Peyer's patch (tissue), 4 donors: ENCODE results near the gene CDK5. TPM values are rescaled to one million over a fixed set of nuclear protein-coding genes. Genes with fewer than 3 reads are reported as not detected.

Source experiments
- DNase-seq, 3 donors: peaks; one replicate each; pipeline ENCODE4 v3.0.0-alpha.2; 2017 to 2019
- H3K27ac ChIP-seq, 4 donors: fragments of 200-600 bp; sonication (generic); one replicate each; pipeline ENCODE4 v1.5.1; 2016 to 2019
- H3K27me3 ChIP-seq, 2 donors: fragments of 200-600 bp; sonication (generic); one replicate each; pipeline ENCODE4 v1.5.1; 2019
- H3K36me3 ChIP-seq, 3 donors: fragments of 200-600 bp; sonication (generic); one replicate each; pipeline ENCODE4 v1.5.1; 2016 to 2019
- H3K4me1 ChIP-seq, 4 donors: fragments of 200-600 bp; sonication (generic); one replicate each; pipeline ENCODE4 v1.5.1; 2016 to 2019
- H3K4me3 ChIP-seq, 4 donors: fragments of 200-600 bp; sonication (generic); 1 replicate in 3 of 4; 2 replicates in 1 of 4; pipeline ENCODE4 v1.5.1; 2016 to 2019; ENCODE audit warnings: mild to moderate bottlenecking in 1 of 4
- H3K9me3 ChIP-seq, 4 donors: fragments of 200-600 bp; sonication (generic); one replicate each; pipeline ENCODE4 v1.5.1; 2016 to 2019; ENCODE audit warnings: mild to moderate bottlenecking in 1 of 4
- POLR2A ChIP-seq, 2 donors: fragments of 450-650 bp; IDR thresholded peaks; one replicate each; pipeline ENCODE4 v1.5.1; 2017; ENCODE audit warnings: antibody characterized with exemption in 2 of 2, mild to moderate bottlenecking in 2 of 2, moderate library complexity in 2 of 2
- total RNA-seq, 4 donors: library from RNA; depleted of rRNA; stranded (reverse); fragments of >200 nt; gene quantifications; one replicate each; pipeline ENCODE4 v1.1.0, GENCODE V29; 2016
- TF ChIP-seq, protein P1 (sequence below), 6 experiments: fragments of 450-650 bp in 4 of 6; fragments of 200-600 bp in 2 of 6; sonication (generic) in 1 of 6; IDR thresholded peaks; one replicate each; pipeline ENCODE4 v1.5.1; 2017 to 2019; ENCODE audit warnings: antibody characterized with exemption in 6 of 6, mild to moderate bottlenecking in 3 of 6, moderate library complexity in 1 of 6

CDK5 gene
- total RNA-seq, 4 donors from 2014 or later, result 6.9 to 15.4 (median 13.8) TPM

DNA sequence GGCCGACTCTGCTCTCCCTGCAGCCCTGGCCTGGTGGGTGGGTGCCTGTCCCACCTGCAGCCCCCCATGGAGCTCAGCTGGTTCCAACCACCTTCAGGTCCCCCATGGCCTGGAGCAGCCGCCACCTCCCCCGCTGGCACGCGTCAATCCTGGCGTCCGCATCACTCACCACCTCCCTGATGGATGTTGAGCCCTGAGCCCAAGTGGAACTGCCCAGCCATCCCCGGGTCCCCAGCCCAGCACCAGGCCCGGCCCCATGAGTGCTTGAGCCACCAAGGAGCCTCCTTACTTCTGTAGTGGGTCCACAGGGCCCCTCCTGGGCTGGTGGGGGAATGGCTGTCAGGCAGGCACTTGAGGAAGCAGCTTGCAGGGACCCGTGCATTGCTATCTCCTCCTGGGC lies 43.2 kb upstream of the CDK5 start:
- Histone ChIP-seq H3K27me3 (no peaks in the 10 kb centered on the region), H3K36me3 (peaks cover 0 to 9% (median 0%) of the 10 kb centered on the region in 3 donors), H3K4me3 (no peak overlapping the region), H3K4me1 (peaks cover 0 to 22% (median 0%) of the 10 kb centered on the region in 4 donors), H3K9me3 (no peaks in the 10 kb centered on the region), H3K27ac (no peak overlapping the region)
- no peak for TF ChIP-seq POLR2A (IDR thresholded peaks at IDR 0.05)
- TF ChIP-seq, protein P1, sequence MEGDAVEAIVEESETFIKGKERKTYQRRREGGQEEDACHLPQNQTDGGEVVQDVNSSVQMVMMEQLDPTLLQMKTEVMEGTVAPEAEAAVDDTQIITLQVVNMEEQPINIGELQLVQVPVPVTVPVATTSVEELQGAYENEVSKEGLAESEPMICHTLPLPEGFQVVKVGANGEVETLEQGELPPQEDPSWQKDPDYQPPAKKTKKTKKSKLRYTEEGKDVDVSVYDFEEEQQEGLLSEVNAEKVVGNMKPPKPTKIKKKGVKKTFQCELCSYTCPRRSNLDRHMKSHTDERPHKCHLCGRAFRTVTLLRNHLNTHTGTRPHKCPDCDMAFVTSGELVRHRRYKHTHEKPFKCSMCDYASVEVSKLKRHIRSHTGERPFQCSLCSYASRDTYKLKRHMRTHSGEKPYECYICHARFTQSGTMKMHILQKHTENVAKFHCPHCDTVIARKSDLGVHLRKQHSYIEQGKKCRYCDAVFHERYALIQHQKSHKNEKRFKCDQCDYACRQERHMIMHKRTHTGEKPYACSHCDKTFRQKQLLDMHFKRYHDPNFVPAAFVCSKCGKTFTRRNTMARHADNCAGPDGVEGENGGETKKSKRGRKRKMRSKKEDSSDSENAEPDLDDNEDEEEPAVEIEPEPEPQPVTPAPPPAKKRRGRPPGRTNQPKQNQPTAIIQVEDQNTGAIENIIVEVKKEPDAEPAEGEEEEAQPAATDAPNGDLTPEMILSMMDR (IDR thresholded peaks at IDR 0.05), result no peak
- no peak for DNase-seq

DNA sequence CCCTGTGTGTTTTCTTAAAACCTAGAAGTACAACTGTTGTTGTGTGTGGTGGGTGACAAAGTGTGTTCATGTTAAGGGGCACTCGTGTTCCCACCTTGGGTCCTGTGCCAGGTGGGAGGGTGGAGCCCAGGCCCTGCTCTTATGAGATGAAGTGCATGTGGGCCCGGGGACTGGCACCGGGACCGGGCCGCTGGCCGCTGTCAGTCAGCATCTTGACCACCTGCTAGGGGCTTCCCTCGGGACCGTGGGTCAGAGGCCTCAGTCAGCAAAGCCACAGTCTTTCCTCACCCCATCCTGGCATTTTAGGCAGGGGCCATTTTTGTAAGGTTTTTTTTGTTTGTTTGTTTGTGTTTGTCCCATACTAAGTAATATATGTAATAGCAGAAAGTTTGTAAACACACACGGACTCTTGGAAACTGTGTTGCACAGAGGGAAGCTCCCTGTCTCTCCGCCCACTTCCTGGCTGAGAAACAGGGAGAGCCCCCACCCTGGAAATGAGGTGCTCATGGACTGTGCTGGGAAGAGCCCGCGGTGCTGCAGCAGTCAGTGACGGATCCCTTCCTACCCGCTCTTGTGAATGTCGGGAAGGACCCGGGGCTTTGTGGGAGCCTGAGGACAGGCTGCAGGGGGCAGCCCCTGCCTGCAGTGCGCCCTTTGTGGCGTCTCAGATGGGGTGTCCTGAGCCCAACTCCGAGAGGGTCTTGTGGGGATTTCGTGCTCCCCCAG lies 42.0 kb upstream of the CDK5 start:
- no peak for TF ChIP-seq POLR2A (IDR thresholded peaks at IDR 0.05)
- TF ChIP-seq, protein P1 (IDR thresholded peaks at IDR 0.05), result no peak
- peaks cover 0 to 17% (median 0%) of the 10 kb centered on the region in 4 donors for H3K4me1 ChIP-seq
- no peak overlapping the region for H3K27ac ChIP-seq
- H3K36me3 ChIP-seq, result peaks cover 0 to 4% (median 0%) of the 10 kb centered on the region in 3 donors
- no peaks in the 10 kb centered on the region for H3K27me3 ChIP-seq
- no peak overlapping the region for H3K4me3 ChIP-seq
- no peaks in the 10 kb centered on the region for H3K9me3 ChIP-seq
- no peak for DNase-seq

DNA sequence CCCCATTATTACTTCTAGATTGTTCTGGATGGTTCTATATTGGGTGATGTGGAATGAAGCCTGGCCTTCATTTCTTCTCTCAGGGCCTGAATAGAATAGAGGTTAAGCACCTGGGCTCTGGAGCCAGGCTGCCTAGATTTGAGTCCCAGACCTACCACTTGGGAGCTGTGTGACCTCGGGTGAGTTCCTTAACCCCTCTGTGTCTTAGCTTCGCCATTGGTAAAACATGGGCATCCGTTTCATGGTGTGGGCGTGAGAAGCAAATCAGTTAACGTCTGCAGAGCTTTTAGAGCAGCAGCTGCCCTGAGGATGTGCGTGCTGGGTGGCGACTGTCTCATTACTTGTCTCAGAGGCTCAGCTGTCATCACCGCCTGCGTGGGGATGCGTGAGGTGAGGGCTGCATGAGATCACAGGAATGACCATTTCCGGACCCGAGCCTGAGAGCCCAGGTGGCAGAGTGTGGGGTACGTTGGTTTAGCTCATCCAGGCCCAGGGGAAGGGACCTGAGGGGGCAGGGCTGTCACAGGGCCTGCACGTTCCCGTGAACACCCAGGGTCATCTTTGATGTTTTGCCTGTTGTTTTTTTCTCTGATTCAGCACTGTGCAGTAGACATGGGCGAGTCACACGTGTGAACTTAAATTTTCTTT lies 38.3 kb upstream of the CDK5 start:
- peaks cover 0 to 5% (median 0%) of the 10 kb centered on the region in 3 donors for H3K36me3 ChIP-seq
- no peak for TF ChIP-seq POLR2A (IDR thresholded peaks at IDR 0.05)
- TF ChIP-seq, protein P1 (IDR thresholded peaks at IDR 0.05), result no peak
- H3K4me3 ChIP-seq, result no peak overlapping the region
- no peak for DNase-seq
- peaks cover 0 to 20% (median 0%) of the 10 kb centered on the region in 4 donors for H3K4me1 ChIP-seq
- H3K9me3 ChIP-seq, result no peaks in the 10 kb centered on the region
- H3K27ac ChIP-seq, result no peak overlapping the region
- no peaks in the 10 kb centered on the region for H3K27me3 ChIP-seq

DNA sequence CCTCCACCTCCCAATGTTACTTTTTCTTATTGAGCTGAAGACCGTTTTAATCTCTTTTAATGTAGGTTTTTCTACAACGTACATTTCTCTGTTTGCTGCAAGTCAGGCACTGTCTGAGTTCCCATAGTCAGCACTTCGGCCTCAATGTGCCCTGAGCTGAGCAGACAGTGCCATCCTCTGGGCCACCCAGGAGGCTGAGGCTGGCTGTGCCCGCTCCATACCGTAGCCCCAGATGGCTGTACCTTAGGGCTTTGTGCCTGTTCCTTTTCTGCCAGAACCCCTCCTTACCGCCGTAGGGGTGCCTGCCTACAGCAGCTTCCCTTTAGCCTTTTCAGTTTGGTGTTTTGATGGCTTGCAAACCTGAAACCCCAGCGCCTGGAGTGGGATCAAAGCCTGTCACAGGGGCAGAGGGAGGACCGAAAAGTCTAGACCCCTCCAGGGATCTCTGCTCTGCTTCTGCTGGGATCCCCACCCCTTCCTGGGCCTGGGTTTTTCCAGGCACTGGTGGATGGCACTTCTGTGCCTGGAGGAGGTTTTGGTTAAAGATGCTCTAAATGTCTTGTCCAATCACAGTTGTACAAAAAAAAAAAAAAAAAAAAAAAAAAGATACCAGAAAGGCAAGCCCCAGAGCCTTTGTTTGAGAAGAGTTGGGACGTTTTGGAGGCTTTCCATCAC lies 37.6 kb upstream of the CDK5 start:
- Histone ChIP-seq H3K27me3 (no peaks in the 10 kb centered on the region), H3K4me1 (peaks cover 0 to 24% (median 0%) of the 10 kb centered on the region in 4 donors), H3K27ac (no peak overlapping the region), H3K9me3 (no peaks in the 10 kb centered on the region), H3K4me3 (no peak overlapping the region), H3K36me3 (peaks cover 0 to 5% (median 0%) of the 10 kb centered on the region in 3 donors)
- no peak for DNase-seq
- TF ChIP-seq, protein P1 (IDR thresholded peaks at IDR 0.05), result no peak
- TF ChIP-seq POLR2A (IDR thresholded peaks at IDR 0.05), result no peak

DNA sequence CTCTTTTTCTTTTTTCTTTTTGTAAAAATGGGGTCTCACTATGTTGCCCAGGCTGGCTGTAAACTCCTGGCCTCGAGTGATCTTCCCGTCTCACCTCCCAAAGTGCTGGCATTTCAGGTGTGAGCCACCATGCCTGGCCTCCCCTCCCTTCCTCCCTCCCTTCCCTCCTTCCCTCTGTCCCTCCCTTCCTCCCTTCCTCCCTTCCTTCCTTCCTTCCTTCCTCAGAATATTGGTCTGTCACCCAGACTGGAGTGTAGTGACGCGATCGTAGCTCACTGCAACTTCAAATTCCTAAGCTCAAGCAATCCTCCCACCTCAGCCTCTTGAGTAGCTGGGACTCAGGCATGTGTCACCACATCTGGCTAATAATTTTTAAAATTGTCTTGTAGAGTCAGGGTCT lies 37.0 kb upstream of the CDK5 start:
- TF ChIP-seq POLR2A (IDR thresholded peaks at IDR 0.05), result no peak
- TF ChIP-seq, protein P1 (IDR thresholded peaks at IDR 0.05), result no peak
- no peaks in the 10 kb centered on the region for H3K27me3 ChIP-seq
- no peaks in the 10 kb centered on the region for H3K9me3 ChIP-seq
- peaks cover 0 to 24% (median 0%) of the 10 kb centered on the region in 4 donors for H3K4me1 ChIP-seq
- no peak overlapping the region for H3K4me3 ChIP-seq
- H3K36me3 ChIP-seq, result peaks cover 0 to 5% (median 0%) of the 10 kb centered on the region in 3 donors
- no peak for DNase-seq
- H3K27ac ChIP-seq, result no peak overlapping the region
